Measurements from ENCODE around the gene WDPCP. TPM values are rescaled to one million over a fixed set of nuclear protein-coding genes. Genes with fewer than 3 reads are reported as not detected.

The WDPCP gene
- total RNA-seq, 2 donors from 2014 or later = 11.8 to 25.1 TPM

DNA sequence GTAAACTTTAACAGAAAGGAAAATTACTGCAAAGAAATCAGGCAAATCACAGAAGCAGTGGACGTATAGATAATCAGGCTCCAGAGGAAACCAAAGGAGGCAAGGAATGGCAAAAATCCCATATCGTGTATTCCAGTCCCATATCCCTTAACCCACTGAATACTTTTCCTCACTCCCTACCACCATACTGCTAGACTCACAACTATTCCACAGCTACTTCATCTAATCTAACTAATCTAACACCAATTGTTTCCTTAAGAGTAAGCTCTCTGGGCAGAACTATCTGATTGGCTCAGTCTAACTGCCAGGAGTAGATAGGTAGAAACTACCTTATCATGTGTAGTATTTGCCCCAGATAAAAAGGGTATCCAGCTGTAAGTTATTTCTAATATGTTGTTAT lies 16.3 kb downstream of the WDPCP start:
- H3K4me3 Mint-ChIP-seq = no peak overlapping the region
- Histone ChIP-seq H3K4me1 (ENCODE audit: control insufficient read depth, insufficient read depth, low read length) (peaks cover 3% of the 10 kb centered on the region), H3K4me3 (ENCODE audit: low read length) (no peak overlapping the region), H3K27ac (ENCODE audit: low read depth, low read length) (no peak overlapping the region), H3K36me3 (ENCODE audit: control insufficient read depth, insufficient read depth, low read length) (peaks cover 23% of the 10 kb centered on the region), H3K9me3 (ENCODE audit: control insufficient read depth, low read length) (peaks cover 72% of the 10 kb centered on the region), H3K9ac (ENCODE audit: extremely low read depth, low read length, poor library complexity, severe bottlenecking) (peak overlapping the region; percentile 11), H3K27me3 (ENCODE audit: control insufficient read depth, insufficient read depth, low read length, poor library complexity, severe bottlenecking) (no peaks in the 10 kb centered on the region)
- no peaks in the 10 kb centered on the region for H3K27me3 Mint-ChIP-seq (ENCODE audit: insufficient read depth)
- H3K27ac Mint-ChIP-seq = peak overlapping the region; percentile 86
- H3K4me1 Mint-ChIP-seq = peaks cover 10% of the 10 kb centered on the region
- DNase-seq = no peak
- peaks cover 70% of the 10 kb centered on the region for H3K9me3 Mint-ChIP-seq
- H3K36me3 Mint-ChIP-seq (ENCODE audit: low read depth) = peaks cover 42% of the 10 kb centered on the region
- WGBS, 2 experiments (ENCODE audit: insufficient coverage in 1 of 2, insufficient read length in 1 of 2) = 61 to 63% methylated on average over 2 of the region's 2 CpGs
- TF ChIP-seq, protein P1, sequence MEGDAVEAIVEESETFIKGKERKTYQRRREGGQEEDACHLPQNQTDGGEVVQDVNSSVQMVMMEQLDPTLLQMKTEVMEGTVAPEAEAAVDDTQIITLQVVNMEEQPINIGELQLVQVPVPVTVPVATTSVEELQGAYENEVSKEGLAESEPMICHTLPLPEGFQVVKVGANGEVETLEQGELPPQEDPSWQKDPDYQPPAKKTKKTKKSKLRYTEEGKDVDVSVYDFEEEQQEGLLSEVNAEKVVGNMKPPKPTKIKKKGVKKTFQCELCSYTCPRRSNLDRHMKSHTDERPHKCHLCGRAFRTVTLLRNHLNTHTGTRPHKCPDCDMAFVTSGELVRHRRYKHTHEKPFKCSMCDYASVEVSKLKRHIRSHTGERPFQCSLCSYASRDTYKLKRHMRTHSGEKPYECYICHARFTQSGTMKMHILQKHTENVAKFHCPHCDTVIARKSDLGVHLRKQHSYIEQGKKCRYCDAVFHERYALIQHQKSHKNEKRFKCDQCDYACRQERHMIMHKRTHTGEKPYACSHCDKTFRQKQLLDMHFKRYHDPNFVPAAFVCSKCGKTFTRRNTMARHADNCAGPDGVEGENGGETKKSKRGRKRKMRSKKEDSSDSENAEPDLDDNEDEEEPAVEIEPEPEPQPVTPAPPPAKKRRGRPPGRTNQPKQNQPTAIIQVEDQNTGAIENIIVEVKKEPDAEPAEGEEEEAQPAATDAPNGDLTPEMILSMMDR (conservative IDR thresholded peaks at IDR 0.05) = no peak

DNA sequence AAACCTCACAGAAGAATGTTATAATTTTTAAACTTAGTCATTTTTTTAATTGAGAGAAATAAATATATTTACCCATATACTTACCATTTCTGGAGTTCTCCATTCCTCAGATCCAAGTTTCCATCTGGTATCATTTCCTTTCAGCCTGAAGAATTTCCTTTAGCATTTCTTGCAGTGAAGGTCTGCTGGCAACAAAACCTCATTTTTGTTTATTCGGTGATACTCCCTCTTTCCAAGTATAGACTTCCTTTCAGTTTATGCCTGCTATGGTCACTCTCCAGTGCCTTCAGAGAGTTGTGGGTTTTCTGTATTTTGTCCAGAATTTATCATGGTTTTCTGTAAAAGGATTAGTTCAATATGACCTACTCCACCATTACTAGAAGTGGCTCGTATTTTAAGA lies 17.0 kb downstream of the WDPCP start:
- 90 to 100% methylated on average over 1 to 2 of the region's 2 CpGs for WGBS, 2 experiments (ENCODE audit: insufficient coverage in 1 of 2, insufficient read length in 1 of 2)
- no peak overlapping the region for H3K27ac Mint-ChIP-seq

DNA sequence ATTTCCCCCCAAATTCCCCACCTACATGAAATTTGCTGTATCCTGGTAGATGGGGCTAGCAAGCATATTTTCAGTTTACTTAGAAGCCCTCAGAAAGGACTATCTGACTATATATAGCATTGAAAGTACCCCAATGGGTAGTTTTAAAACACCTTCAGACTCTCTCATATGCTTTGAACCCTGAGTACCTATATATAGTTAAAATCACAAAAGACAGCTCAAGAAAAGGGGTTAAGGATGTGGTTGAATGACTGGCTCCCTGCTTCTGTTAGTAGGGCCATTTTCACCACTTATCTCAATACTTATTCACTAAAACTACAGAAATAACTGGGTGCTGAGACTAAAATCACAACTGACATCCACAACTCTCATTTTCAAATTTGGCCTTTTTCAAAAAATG lies 18.5 kb downstream of the WDPCP start:
- peaks cover 11% of the 10 kb centered on the region for H3K4me1 Mint-ChIP-seq
- peak overlapping the region; percentile 74 for H3K4me3 ChIP-seq (ENCODE audit: low read length)
- H3K27ac Mint-ChIP-seq = no peak overlapping the region
- no peak for DNase-seq
- no peak overlapping the region for H3K9ac ChIP-seq (ENCODE audit: extremely low read depth, low read length, poor library complexity, severe bottlenecking)
- peaks cover 82% of the 10 kb centered on the region for H3K9me3 Mint-ChIP-seq
- peaks cover 53% of the 10 kb centered on the region for H3K36me3 Mint-ChIP-seq (ENCODE audit: low read depth)
- peaks cover 26% of the 10 kb centered on the region for H3K36me3 ChIP-seq (ENCODE audit: control insufficient read depth, insufficient read depth, low read length)
- TF ChIP-seq, protein P1 (conservative IDR thresholded peaks at IDR 0.05) = no peak
- no peak overlapping the region for H3K4me3 Mint-ChIP-seq
- H3K9me3 ChIP-seq (ENCODE audit: control insufficient read depth, low read length) = peaks cover 85% of the 10 kb centered on the region
- H3K27me3 ChIP-seq (ENCODE audit: control insufficient read depth, insufficient read depth, low read length, poor library complexity, severe bottlenecking) = no peaks in the 10 kb centered on the region
- no peak overlapping the region for H3K27ac ChIP-seq (ENCODE audit: low read depth, low read length)
- H3K4me1 ChIP-seq (ENCODE audit: control insufficient read depth, insufficient read depth, low read length) = peaks cover 3% of the 10 kb centered on the region
- no peaks in the 10 kb centered on the region for H3K27me3 Mint-ChIP-seq (ENCODE audit: insufficient read depth)

More for the DNA sequence above, 17.0 kb downstream of the WDPCP start:
- peaks cover 11% of the 10 kb centered on the region for H3K4me1 Mint-ChIP-seq
- Histone ChIP-seq H3K27me3 (ENCODE audit: control insufficient read depth, insufficient read depth, low read length, poor library complexity, severe bottlenecking) (no peaks in the 10 kb centered on the region), H3K9me3 (ENCODE audit: control insufficient read depth, low read length) (peaks cover 79% of the 10 kb centered on the region), H3K4me1 (ENCODE audit: control insufficient read depth, insufficient read depth, low read length) (peaks cover 3% of the 10 kb centered on the region), H3K36me3 (ENCODE audit: control insufficient read depth, insufficient read depth, low read length) (peaks cover 26% of the 10 kb centered on the region), H3K27ac (ENCODE audit: low read depth, low read length) (no peak overlapping the region), H3K4me3 (ENCODE audit: low read length) (peak overlapping the region; percentile 74), H3K9ac (ENCODE audit: extremely low read depth, low read length, poor library complexity, severe bottlenecking) (peak overlapping the region; percentile 11)
- peaks cover 46% of the 10 kb centered on the region for H3K36me3 Mint-ChIP-seq (ENCODE audit: low read depth)
- H3K4me3 Mint-ChIP-seq = no peak overlapping the region
- no peaks in the 10 kb centered on the region for H3K27me3 Mint-ChIP-seq (ENCODE audit: insufficient read depth)
- TF ChIP-seq, protein P1 (conservative IDR thresholded peaks at IDR 0.05) = no peak
- H3K9me3 Mint-ChIP-seq = peaks cover 77% of the 10 kb centered on the region
- DNase-seq = no peak

Data from endodermal cell (in vitro differentiated cells).